Dermis microvascular lymphatic vessel endothelial cell (primary cell): ENCODE data around the gene ILK. TPM values are rescaled to one million over a fixed set of nuclear protein-coding genes. Genes with fewer than 3 reads are reported as not detected.

Source experiments
- DNase-seq, 2 donors: peaks; one replicate each; pipeline versions ENCODE4 v3.0.0 to v3.0.0-alpha.2; 2010; ENCODE audit warnings: low read depth in 2 of 2
- total RNA-seq: library from RNA; depleted of rRNA; stranded (reverse); fragments of >200 nt; gene quantifications from 2 replicates; pipeline ENCODE4 v1.2.1, GENCODE V29; 2014

Gene ILK
- total RNA-seq, 1 donor from 2014 or later, result 111 TPM

GRCh38 chr11:6574816-6575715, 28.5 kb upstream of the ILK start:
- DNase-seq, result no peak

- peak; percentile 37 to 77 for DNase-seq
Observed at GRCh38 chr11:6576471-6577373, 26.9 kb upstream of the ILK start.

DNA sequence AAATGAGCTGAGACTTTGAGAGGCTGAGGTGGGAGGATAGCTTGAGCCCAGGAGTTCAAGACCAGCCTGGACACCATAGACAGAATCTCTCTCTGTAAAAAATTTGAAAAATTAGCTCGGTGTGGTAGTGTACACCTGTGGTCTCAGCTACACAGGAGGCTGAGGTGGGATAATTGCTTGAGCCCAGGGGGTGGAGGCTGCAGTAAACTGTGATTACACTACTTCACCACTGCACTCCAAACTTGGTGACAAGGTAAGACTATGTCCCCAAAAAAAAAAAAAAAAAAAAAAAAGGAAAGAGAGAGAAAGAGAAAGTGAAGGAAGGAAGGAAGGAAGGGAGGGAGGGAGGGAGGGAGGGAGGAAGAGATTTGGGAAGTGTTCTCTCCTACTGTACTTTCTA, 25.4 kb upstream of the ILK start:
- no peak for DNase-seq

GRCh38 chr11:6579681-6580080, 23.9 kb upstream of the ILK start:
- DNase-seq, result no peak

DNA sequence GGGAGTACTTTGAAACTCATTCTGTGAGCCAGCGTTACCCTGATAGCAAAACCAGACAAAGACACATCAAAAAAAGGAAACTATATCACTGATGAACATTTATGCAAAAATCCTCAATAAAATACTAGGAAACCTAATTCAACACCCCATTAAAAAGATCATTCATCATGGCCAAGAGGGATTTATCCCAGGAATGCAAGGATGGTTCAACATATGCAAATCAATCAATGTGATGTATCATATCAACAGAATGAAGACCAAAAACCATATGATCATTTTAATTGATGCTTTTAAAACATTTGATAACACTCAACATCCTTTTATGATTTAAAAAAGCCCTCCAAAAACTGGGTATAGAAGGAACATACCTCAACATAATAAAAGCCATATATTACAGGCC, 20.0 kb upstream of the ILK start:
- DNase-seq, result no peak

GRCh38 chr11:6584528-6584927, 19.0 kb upstream of the ILK start:
- DNase-seq, result no peak

GRCh38 chr11:6586434-6587359, 16.9 kb upstream of the ILK start:
- DNase-seq, result no peak

- DNase-seq, result no peak
Observed at GRCh38 chr11:6587360-6587953, 16.1 kb upstream of the ILK start.

DNA sequence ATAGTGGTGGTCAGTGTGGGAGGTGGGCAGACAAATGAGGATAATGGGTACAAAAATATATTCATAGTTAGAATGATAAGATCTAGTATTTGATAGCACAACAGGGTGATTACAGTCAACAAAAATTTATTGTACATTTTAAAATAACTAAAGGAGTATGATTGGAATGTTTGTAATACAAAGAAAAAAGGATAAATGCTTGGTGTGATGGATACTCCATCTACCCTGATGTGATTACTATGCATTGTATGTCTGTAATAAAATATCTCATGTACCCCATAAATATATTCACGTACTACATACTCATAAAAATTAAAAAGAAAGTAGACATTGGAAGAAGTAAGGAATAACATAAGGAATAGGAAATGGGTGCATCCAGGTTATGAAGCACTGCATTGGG, 15.6 kb upstream of the ILK start:
- DNase-seq, result no peak

- DNase-seq, result no peak
Observed at GRCh38 chr11:6594142-6594768, 9.3 kb upstream of the ILK start.

DNA sequence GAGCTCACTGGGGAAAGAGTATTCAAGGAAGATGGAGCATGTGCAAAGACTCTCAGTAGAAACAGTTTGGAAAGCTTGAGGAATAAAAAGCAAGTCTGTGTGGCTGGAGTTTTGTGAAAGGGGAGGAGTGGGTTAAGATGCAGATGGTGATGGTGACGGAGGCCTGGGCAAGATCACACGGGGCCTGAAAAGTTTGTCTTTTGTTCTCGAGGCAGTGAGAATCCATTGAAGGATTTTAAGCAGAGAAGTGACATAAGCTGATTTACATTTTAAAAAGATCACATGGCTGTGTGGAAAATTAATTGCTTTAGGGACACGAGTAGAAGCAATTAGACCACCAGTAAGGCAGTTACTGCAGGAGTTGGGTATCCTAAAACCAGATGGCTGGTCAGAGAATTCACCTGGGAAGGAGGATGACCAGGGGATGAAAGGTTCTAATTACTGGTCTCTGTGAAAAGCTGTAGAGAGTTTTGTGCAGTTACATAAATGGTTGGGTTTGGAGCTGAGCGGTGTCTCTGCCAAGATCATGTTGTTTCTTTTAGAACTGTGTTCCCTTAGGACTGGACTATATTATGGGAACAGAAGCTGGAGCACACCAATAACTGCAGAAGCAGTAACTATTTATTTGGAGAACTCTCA, 7.2 kb upstream of the ILK start:
- no peak for DNase-seq

GRCh38 chr11:6598555-6598954, 5.0 kb upstream of the ILK start:
- no peak for DNase-seq

GRCh38 chr11:6599449-6599848, 4.1 kb upstream of the ILK start:
- DNase-seq, result no peak

- DNase-seq, result no peak
Observed at GRCh38 chr11:6599881-6600390, 3.6 kb upstream of the ILK start.

DNA sequence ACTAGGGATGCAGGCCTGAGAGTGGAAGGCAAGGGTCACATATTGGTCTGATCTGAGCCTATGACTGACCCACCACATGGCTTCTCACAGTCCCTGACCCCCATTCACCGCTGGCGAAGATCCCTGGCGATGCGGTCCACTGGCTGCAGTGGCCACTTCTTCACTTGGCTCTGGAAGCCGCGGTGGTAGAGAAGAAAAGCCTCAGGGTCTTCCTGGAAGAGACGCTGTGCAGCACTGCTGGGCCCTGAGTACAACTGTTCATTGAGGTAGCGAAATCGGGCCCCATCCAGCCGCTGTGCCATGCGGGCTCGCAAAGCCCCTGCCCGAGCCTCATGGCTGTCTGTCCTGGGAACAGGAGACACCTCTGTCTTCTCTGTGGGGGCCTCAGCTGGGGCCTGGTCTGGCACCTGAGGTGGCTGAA, 2.5 kb upstream of the ILK start:
- no peak for DNase-seq

GRCh38 chr11:6602096-6602940, 1.3 kb upstream of the ILK start:
- no peak for DNase-seq

GRCh38 chr11:6604081-6604626, 580 bp downstream of the ILK start:
- peak in 1 of 2 donors; percentile 79 for DNase-seq

GRCh38 chr11:6604790-6605189, 1.2 kb downstream of the ILK start:
- no peak for DNase-seq
